Dedifferentiated amniotic fluid mesenchymal stem cell (primary cell): ENCODE measurements around the gene CTF1.
"Not testable (repeated sequence)": the region's sequence is repeated elsewhere in the genome, so short reads cannot be mapped to it uniquely, and the experiment has no call there.

ENCODE experiments used
- DNase-seq: peaks from one replicate; pipeline ENCODE4 v3.0.0-alpha.2; 2016; ENCODE audit errors: extremely low spot score

The CTF1 gene

GRCh38 chr16:30931068-30931650, 34.7 kb downstream of the CTF1 start:
- DNase-seq, result no peak

- DNase-seq, result no peak
These were observed 38.6 kb downstream of the CTF1 start for GRCh38 chr16:30934827-30935557.

GRCh38 chr16:30937692-30938091, 41.3 kb downstream of the CTF1 start:
- DNase-seq, result no peak

GRCh38 chr16:30939571-30939970, 43.2 kb downstream of the CTF1 start:
- not testable (repeated sequence) for DNase-seq

- DNase-seq, result no peak
These were observed 45.4 kb downstream of the CTF1 start for GRCh38 chr16:30941600-30942425.

GRCh38 chr16:30942426-30942806, 46.0 kb downstream of the CTF1 start:
- no peak for DNase-seq

- no peak for DNase-seq
These were observed 47.9 kb downstream of the CTF1 start for GRCh38 chr16:30944352-30944751.

GRCh38 chr16:30946671-30947540, 50.5 kb downstream of the CTF1 start:
- no peak for DNase-seq

GRCh38 chr16:30947541-30947858, 51.1 kb downstream of the CTF1 start:
- no peak for DNase-seq

- peak; percentile 96 for DNase-seq
These were observed 51.6 kb downstream of the CTF1 start for GRCh38 chr16:30947859-30948666.

- no peak for DNase-seq
These were observed 52.5 kb downstream of the CTF1 start, which contains the start of gene ORAI3 for GRCh38 chr16:30948667-30949649. Gene ORAI3, plus strand, starts transcription at chr16:30949068. Its CDS starts 222 bp downstream, at chr16:30949290.

- peak; percentile 60 for DNase-seq
These were observed 53.5 kb downstream of the CTF1 start for GRCh38 chr16:30949650-30950515.

- DNase-seq, result no peak
These were observed 54.2 kb downstream of the CTF1 start for GRCh38 chr16:30950516-30951065.

GRCh38 chr16:30951193-30951592, 54.8 kb downstream of the CTF1 start:
- DNase-seq, result no peak

GRCh38 chr16:30951750-30952149, 55.3 kb downstream of the CTF1 start:
- DNase-seq, result peak; percentile 70

- DNase-seq, result no peak
These were observed 56.7 kb downstream of the CTF1 start for GRCh38 chr16:30953111-30953510.
